Right lobe of liver (tissue), 6 donors: ENCODE data around the gene CCDC33. TPM values are rescaled to one million over a fixed set of nuclear protein-coding genes. Genes with fewer than 3 reads are reported as not detected.

ENCODE experiments used
- ATAC-seq, 4 donors: fragments of 200-7000 bp; cut with Tn5 transposase; one replicate each; pipeline ENCODE4 v1.9.1; 2020; ENCODE audit warnings: mild to moderate bottlenecking in 4 of 4, moderate library complexity in 4 of 4
- DNase-seq, 3 donors: peaks; one replicate each; pipeline ENCODE4 v3.0.0-alpha.2; 2020
- H3K27ac ChIP-seq, 3 donors: fragments of 200-600 bp; one replicate each; pipeline ENCODE4 v1.8.0; 2022
- H3K27me3 ChIP-seq, 2 donors: fragments of 200-600 bp; one replicate each; pipeline ENCODE4 v1.8.0; 2022
- H3K36me3 ChIP-seq, 4 donors: fragments of 200-600 bp; sonication (generic) in 1 of 4; one replicate each; pipeline versions ENCODE4 v1.5.1 to v1.8.0; 2017 to 2022; ENCODE audit warnings: control low read depth in 1 of 4
- H3K4me1 ChIP-seq, 4 donors: fragments of 200-600 bp; sonication (generic) in 1 of 4; one replicate each; pipeline versions ENCODE4 v1.5.1 to v1.8.0; 2017 to 2022; ENCODE audit warnings: control low read depth in 1 of 4
- H3K4me3 ChIP-seq, 3 donors: fragments of 200-600 bp; one replicate each; pipeline ENCODE4 v1.8.0; 2022
- H3K9me3 ChIP-seq, 4 donors: fragments of 200-600 bp; sonication (generic) in 1 of 4; one replicate each; pipeline versions ENCODE4 v1.5.1 to v1.8.0; 2017 to 2022; ENCODE audit warnings: control low read depth in 1 of 4
- CTCF ChIP-seq, 4 donors: fragments of 200-600 bp in 3 of 4; fragments of 450-650 bp in 1 of 4; IDR thresholded peaks; one replicate each; pipeline versions ENCODE4 v1.5.1 to v1.8.0; 2016 to 2022; ENCODE audit warnings: antibody characterized with exemption in 4 of 4, mild to moderate bottlenecking in 2 of 4
- POLR2A ChIP-seq: fragments of 450-650 bp; IDR thresholded peaks from one replicate; pipeline ENCODE4 v1.6.1; 2017; ENCODE audit warnings: antibody characterized with exemption, mild to moderate bottlenecking
- WGBS: methylation state at CpG from one replicate; pipeline ENCODE4 v1.1.6; 2018; ENCODE audit warnings: low coverage, low lambda C conversion rate; ENCODE audit not compliant: insufficient coverage; ENCODE audit errors: missing lambda C conversion rate; 5-methylcytosine and 5-hydroxymethylcytosine counted together
- intact Hi-C, 2 donors: fragments of 100-400 bp; cut with DNase I; formaldehyde crosslinking; loops; one replicate each; pipeline versions ENCODE4 v1.11.2 to v1.14.1; 2022
- total RNA-seq, 6 experiments: library from RNA; depleted of rRNA in 2 of 6; stranded (reverse); fragments of >200 nt in 2 of 6; fragmentation: NEBNext Ultra II Directional in 3 of 6; extraction: Animal tissue kit (Norgen Biotek cat#: 25700) in 3 of 6; gene quantifications; one replicate each; pipeline versions ENCODE4 v1.1.0 to v1.2.4, GENCODE V29; 2016 to 2023
- donor health status: DM: no; HTN: yes; CAD: no.
- donor health status: DM: no; HTN: no; CAD: no.
- donor health status: DM: no; HTN: no; CAD: no.
- donor health status: DM: no; HTN: yes; CAD: no.
- donor health status: DM: no; HTN: yes; CAD: no.

The CCDC33 gene
- total RNA-seq, 6 experiments from 2014 or later = not detected

GRCh38 chr15:74207652-74208440, 28.3 kb upstream of the CCDC33 start:
- Histone ChIP-seq H3K27ac (no peak overlapping the region), H3K4me1 (no peaks in the 10 kb centered on the region), H3K36me3 (no peaks in the 10 kb centered on the region), H3K4me3 (no peak overlapping the region), H3K9me3 (no peaks in the 10 kb centered on the region), H3K27me3 (no peaks in the 10 kb centered on the region)
- intact Hi-C loops = no loop called here
- ATAC-seq (no peak), DNase-seq (no peak)
- TF ChIP-seq CTCF (IDR thresholded peaks at IDR 0.05) (no peak), POLR2A (no peak)
- 57% methylated on average over 7 of the region's 16 CpGs for WGBS

- TF ChIP-seq POLR2A (no peak), CTCF (IDR thresholded peaks at IDR 0.05) (no peak)
- Histone ChIP-seq H3K9me3 (no peaks in the 10 kb centered on the region), H3K36me3 (no peaks in the 10 kb centered on the region), H3K4me1 (no peaks in the 10 kb centered on the region), H3K27me3 (no peaks in the 10 kb centered on the region), H3K27ac (no peak overlapping the region), H3K4me3 (no peak overlapping the region)
- 54% methylated on average over 5 of the region's 6 CpGs for WGBS
- ATAC-seq (no peak), DNase-seq (no peak)
- intact Hi-C loops = no loop called here
Observed at GRCh38 chr15:74208496-74208895, 27.6 kb upstream of the CCDC33 start.

- Histone ChIP-seq H3K27ac (no peak overlapping the region), H3K9me3 (no peaks in the 10 kb centered on the region), H3K36me3 (no peaks in the 10 kb centered on the region), H3K4me3 (no peak overlapping the region), H3K4me1 (no peaks in the 10 kb centered on the region), H3K27me3 (no peaks in the 10 kb centered on the region)
- WGBS = 33% methylated on average over 10 of the region's 11 CpGs
- no peak for ATAC-seq
- intact Hi-C loops = no loop called here
- TF ChIP-seq CTCF (IDR thresholded peaks at IDR 0.05) (no peak), POLR2A (no peak)
- DNase-seq = no peak
Observed at GRCh38 chr15:74208901-74209559, 27.1 kb upstream of the CCDC33 start.

- Histone ChIP-seq H3K36me3 (no peaks in the 10 kb centered on the region), H3K4me1 (no peaks in the 10 kb centered on the region), H3K9me3 (no peaks in the 10 kb centered on the region), H3K27ac (no peak overlapping the region), H3K4me3 (no peak overlapping the region), H3K27me3 (no peaks in the 10 kb centered on the region)
- ATAC-seq (no peak), DNase-seq (no peak)
- WGBS = 40% methylated on average over 4 of the region's 5 CpGs
- intact Hi-C loops = no loop called here
- TF ChIP-seq POLR2A = no peak
- TF ChIP-seq CTCF (IDR thresholded peaks at IDR 0.05) = no peak
Observed at GRCh38 chr15:74209560-74209958, 26.6 kb upstream of the CCDC33 start.
